Memory B cell (primary cell): ENCODE results near the gene FUT7.

ENCODE experiments used
- ATAC-seq: fragments of 150-1000 bp; cut with Tn5 transposase; 2 replicates; pipeline ENCODE4 v1.10.0; 2021; ENCODE audit warnings: low read depth, mild to moderate bottlenecking, moderate library complexity
- DNase-seq, 2 donors: peaks; one replicate each; pipeline ENCODE4 v3.0.0; 2022; ENCODE audit warnings: low spot score in 2 of 2
- H3K27ac Mint-ChIP-seq: one replicate; pipeline ENCODE4 v1.8.0; 2022; ENCODE audit warnings: mild to moderate bottlenecking, moderate library complexity, mixed read lengths
- H3K27me3 Mint-ChIP-seq: one replicate; pipeline ENCODE4 v1.8.0; 2022; ENCODE audit warnings: mixed read lengths
- H3K36me3 Mint-ChIP-seq: one replicate; pipeline ENCODE4 v1.8.0; 2022; ENCODE audit warnings: mild to moderate bottlenecking, mixed read lengths
- H3K4me1 Mint-ChIP-seq: one replicate; pipeline ENCODE4 v1.8.0; 2022; ENCODE audit warnings: mixed read lengths
- H3K4me3 Mint-ChIP-seq: one replicate; pipeline ENCODE4 v1.8.0; 2022; ENCODE audit warnings: mild to moderate bottlenecking, moderate library complexity, mixed read lengths
- H3K9me3 Mint-ChIP-seq: one replicate; pipeline ENCODE4 v1.8.0; 2022; ENCODE audit warnings: mixed read lengths

The FUT7 gene

DNA sequence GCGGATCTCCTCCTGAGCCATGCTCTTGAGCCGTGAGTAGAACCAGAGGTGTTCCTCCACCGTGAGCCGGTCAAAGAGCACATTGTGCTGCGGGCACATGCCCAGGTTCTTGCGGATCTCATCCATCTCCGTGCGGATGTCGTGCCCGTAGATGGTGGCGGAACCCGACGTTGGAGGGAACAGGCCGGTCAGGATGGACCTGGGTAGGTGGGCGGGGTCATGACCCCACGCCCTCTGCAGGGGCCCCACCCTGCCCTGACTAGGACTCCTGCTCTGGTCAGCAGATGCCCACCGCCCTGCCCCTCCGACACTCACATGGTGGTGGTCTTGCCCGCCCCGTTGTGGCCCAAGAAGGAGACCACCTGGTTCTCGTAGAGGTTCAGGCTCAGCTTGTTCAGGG lies 15.9 kb downstream of the FUT7 start:
- Mint-ChIP-seq H3K9me3 (no peaks in the 10 kb centered on the region), H3K27ac (no peak overlapping the region), H3K4me1 (no peaks in the 10 kb centered on the region), H3K36me3 (peaks cover 10% of the 10 kb centered on the region), H3K4me3 (no peak overlapping the region), H3K27me3 (no peaks in the 10 kb centered on the region)
- DNase-seq (no peak), ATAC-seq (no peak)

DNA sequence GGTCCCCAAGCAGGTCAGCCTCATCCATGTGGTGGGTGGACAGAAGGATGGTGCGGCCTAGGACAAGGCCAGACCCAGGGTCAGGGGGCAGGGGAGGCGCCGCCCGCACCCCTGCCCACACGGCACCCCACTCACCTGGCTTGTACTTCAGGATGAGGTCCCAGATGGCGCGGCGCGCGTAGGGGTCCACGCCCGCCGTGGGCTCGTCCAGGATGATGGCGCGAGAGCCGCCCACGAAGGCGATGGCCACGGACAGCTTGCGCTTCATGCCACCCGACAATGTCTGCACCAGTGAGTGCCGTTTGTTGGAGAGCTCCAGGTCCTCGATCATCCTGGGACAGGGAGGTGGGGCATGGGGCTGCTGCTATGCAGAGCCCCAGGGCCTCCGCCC lies 16.4 kb downstream of the FUT7 start:
- H3K36me3 Mint-ChIP-seq, result peaks cover 10% of the 10 kb centered on the region

DNA sequence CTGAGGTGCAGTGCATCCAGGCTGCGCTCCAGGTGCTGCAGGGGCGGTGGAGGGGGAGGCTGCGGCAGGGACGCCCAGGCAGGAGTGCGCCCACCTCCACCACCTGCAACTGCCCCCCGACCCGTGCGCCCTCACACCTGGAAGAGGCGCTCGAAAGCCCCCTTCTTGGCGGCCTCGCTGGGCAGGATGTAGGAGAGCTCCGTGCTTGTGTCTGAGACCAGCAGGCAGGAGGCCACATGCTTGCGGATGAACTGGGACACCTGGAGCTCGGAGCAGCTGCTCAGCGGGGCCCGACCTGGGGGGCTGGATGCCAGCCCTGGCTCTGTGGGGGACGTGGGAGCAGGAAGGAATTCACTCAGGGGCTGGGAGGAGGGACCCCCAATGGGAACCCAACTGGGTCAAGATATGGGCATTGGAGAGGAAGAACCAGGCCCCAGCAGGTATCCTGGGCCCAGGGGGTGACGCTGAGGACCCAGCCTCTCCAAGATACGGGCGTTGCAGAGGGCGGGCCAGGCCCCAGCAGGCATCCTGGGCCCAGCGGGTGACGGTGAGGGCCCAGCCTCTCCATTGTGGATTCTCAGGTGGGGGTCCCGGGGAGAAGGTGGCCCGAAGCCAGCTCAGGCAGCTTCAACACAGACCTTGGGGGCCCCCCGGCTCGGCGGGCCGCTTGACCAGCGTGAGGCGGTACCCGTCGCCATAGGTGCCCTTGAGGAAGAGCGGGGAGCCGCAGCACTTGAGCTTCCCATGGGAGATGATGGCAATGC lies 16.9 kb downstream of the FUT7 start:
- H3K27ac Mint-ChIP-seq, result no peak overlapping the region
- no peaks in the 10 kb centered on the region for H3K27me3 Mint-ChIP-seq
- peaks cover 10% of the 10 kb centered on the region for H3K36me3 Mint-ChIP-seq
- ATAC-seq, result no peak
- H3K9me3 Mint-ChIP-seq, result no peaks in the 10 kb centered on the region
- DNase-seq, result no peak
- no peaks in the 10 kb centered on the region for H3K4me1 Mint-ChIP-seq
- no peak overlapping the region for H3K4me3 Mint-ChIP-seq

More for the DNA sequence above, 16.4 kb downstream of the FUT7 start:
- no peaks in the 10 kb centered on the region for H3K9me3 Mint-ChIP-seq
- DNase-seq (no peak), ATAC-seq (no peak)
- no peak overlapping the region for H3K27ac Mint-ChIP-seq
- H3K4me3 Mint-ChIP-seq, result no peak overlapping the region
- H3K27me3 Mint-ChIP-seq, result no peaks in the 10 kb centered on the region
- no peaks in the 10 kb centered on the region for H3K4me1 Mint-ChIP-seq

DNA sequence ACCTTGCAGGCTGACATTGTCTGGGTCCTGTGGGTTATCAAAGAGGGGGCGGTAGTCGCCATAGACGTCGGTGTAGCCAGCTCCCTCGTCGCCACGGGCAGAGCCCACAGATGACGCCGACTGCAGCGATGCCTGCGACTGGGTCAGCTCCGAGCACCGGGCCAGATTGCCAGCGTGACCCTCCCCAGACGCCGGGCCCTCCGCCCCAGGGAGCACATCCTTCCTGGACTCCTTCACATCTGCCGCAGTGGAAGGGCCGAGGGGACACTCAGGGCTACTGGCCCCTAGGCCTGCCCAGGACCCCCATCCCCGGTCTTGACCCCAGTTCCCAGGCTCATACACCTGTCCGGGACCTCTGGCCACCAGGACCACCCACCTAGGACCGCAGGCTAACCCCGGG lies 17.7 kb downstream of the FUT7 start:
- Mint-ChIP-seq H3K27me3 (no peaks in the 10 kb centered on the region), H3K4me3 (no peak overlapping the region), H3K36me3 (peaks cover 10% of the 10 kb centered on the region), H3K4me1 (no peaks in the 10 kb centered on the region), H3K9me3 (no peaks in the 10 kb centered on the region), H3K27ac (no peak overlapping the region)
- no peak for DNase-seq
- no peak for ATAC-seq

DNA sequence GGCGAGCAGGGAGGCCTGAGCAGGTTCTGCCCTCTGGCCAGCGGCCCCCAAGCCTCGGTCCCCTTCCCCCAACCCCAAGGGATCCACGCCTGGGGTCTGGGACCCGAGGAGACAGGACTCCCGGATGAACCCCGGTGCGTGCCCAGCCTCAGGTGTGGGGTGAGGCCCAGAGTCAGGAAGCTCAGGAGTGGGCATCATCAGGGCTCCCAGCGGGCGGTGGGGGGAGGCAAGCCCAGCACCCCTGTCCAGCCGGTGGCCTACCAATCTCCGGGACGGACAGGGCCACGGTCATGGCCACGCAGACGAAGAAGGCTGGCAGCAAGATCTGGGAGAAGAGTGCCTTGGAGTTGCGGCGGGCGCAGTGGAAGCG lies 18.3 kb downstream of the FUT7 start:
- Mint-ChIP-seq H3K27me3 (no peaks in the 10 kb centered on the region), H3K4me3 (no peak overlapping the region), H3K9me3 (no peaks in the 10 kb centered on the region), H3K36me3 (peaks cover 9% of the 10 kb centered on the region), H3K4me1 (no peaks in the 10 kb centered on the region), H3K27ac (no peak overlapping the region)
- ATAC-seq, result no peak
- DNase-seq, result no peak

DNA sequence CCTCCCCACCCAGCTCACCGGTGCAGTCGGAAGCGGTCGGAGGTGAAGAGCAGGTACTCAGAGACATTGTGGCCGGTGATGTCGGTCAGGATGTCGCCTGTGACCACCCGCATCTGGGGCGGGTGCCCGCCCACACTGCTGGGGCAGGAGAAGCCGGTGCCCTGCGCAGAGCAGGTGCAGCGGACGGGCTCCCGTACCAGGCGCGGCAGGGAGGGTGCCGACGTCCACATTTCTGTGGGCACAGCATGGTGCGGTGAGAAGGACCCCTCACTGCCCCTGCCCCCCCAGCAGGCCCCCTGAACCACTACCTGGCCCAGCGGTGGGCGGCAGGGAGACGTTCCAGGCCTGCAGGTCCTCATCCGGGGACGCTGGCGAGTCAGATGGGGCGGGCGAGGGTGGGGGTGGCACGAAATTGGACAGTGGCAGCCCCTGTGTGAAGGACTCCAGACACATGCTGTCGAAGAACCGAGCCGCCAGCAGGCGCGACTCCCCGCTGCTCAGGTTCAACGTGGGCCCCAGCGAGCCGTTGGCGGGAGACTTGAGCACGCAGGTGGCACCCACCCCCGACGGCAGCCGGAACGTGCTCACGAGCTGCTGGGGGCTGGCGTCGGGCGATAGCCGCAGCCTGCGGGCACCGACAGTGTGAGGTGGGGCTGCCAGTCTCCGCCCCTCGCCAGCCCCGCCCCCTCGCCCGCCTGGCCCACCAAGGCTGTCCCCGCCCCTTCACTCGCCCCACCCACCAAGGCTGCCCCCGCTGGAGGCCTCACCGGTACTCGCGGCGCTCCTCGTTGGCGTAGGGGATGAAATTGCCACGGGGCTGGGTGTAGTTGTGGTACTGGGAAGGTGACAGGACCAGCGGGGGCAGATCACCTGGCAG lies 19.0 kb downstream of the FUT7 start:
- Mint-ChIP-seq H3K4me1 (no peaks in the 10 kb centered on the region), H3K4me3 (no peak overlapping the region), H3K36me3 (peaks cover 7% of the 10 kb centered on the region), H3K27me3 (no peaks in the 10 kb centered on the region), H3K27ac (no peak overlapping the region), H3K9me3 (no peaks in the 10 kb centered on the region)
- no peak for ATAC-seq
- no peak for DNase-seq

DNA sequence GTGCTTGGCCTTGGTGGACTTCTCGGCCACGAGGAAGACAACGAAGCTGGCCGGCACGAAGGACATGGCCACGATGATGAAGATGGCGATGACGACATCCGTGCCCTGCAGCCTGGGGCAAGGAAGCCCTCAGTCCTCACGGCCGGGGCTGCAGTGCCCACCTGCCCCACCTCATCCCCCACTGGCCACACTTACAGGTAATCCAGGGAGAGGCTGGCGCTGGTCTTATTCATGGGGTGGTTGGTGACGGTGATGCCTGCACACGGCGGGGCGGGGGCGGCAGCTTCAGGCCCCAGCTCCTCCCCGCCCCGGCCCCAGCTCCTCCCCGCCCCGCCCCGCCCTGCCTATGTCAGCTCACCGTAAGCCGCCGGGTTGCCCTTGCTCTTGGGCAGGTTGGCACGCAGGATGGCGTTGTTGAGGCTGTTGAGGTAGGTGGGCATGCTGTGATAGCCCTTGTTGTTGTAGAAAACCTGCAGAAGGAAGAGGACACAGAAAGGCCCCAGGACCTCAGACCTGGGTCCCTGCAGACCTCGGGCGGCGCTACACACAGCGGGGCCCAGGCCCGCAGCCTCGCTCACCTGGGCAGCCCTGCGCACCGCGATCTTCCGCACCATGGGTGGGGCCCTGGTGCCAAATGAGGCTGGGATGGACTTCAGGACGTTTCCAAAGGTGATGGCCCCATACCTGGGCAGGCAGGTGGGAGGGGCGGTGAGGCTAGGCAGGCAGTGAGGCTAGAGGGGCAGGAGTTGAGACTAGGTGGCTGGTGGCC lies 19.8 kb downstream of the FUT7 start:
- H3K4me1 Mint-ChIP-seq, result no peaks in the 10 kb centered on the region

DNA sequence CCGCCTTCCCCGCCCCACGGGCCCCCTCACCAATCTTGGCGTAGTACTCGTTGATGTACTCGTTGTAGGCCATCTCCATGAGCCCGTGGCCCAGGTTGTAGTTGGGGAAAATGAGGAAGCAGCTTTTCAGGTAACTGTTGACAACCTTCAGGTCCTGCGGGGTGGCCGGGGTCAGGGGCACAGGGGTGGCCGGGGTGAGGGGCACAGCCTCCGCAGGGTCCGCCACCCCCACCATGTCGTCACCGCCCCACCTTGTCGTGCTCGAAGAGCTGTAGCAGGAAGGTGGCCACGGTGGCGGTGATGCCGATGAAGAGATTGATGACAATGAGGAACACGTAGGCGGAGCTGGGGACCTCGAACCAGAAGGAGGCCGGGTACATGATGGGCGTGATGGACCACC lies 20.7 kb downstream of the FUT7 start:
- Mint-ChIP-seq H3K4me3 (no peak overlapping the region), H3K27ac (no peak overlapping the region), H3K9me3 (no peaks in the 10 kb centered on the region), H3K27me3 (peaks cover 2% of the 10 kb centered on the region), H3K36me3 (peaks cover 6% of the 10 kb centered on the region), H3K4me1 (no peaks in the 10 kb centered on the region)
- DNase-seq, result no peak
- no peak for ATAC-seq

More for the DNA sequence above, 19.8 kb downstream of the FUT7 start:
- ATAC-seq (no peak), DNase-seq (no peak)
- no peak overlapping the region for H3K4me3 Mint-ChIP-seq
- no peak overlapping the region for H3K27ac Mint-ChIP-seq
- H3K27me3 Mint-ChIP-seq, result no peaks in the 10 kb centered on the region
- H3K9me3 Mint-ChIP-seq, result no peaks in the 10 kb centered on the region
- H3K36me3 Mint-ChIP-seq, result peaks cover 6% of the 10 kb centered on the region

DNA sequence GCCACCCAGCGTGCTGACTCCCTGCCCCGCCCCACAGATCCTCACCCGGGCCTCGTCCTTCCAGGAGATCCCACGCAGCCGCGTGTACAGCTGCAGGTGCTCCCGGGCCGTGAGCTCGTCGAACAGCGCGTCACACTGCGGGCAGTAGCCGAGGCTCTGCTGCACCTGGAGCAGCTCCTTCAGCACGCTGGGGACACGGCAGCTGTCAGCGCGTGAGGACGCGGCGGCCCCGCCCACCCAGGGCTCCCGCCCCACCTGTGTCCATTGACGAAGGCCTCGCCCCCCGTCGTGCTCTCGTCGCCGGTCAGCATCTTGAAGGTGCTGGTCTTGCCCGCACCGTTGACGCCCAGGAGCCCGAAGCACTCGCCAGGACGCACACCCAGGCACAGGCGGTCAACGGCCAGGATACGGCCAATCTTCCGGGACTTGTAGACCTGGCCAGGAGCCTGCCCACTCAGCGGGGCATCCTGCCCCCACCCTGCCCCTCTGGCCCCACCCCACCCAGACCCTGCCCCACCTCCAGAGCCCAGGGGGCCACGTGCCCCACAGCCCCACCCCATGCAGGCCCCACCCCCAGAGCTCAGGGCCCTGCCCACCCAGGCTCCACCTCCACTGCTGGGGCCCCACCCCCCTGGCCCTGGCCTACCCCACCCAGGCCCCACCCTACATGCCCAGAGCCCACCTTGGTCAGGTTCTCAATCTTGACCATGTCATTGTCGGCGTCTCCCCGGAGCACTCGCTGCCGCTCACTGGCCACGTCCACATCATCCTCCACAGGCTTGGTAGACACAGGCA lies 21.8 kb downstream of the FUT7 start:
- no peak overlapping the region for H3K4me3 Mint-ChIP-seq
- ATAC-seq, result no peak

DNA sequence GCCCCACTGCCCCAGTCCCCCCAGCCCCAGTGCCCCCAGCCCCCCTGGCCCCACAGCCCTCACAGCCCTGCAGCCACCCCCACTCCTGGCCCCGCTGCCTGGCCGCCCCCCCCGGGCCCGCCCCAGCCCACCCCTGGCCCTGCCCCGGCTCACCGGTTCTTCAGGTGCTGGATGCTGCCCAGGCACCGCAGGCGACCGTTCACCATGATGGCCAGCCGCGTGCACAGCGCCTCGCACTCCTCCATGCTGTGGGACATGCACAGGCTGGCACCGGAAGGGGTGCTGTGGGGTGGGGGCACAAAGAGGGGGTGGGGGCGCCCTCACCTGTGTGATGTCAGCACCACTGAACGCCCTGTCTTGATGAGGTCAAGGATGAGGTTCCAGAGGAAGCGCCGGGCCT lies 22.7 kb downstream of the FUT7 start:
- Mint-ChIP-seq H3K27ac (no peak overlapping the region), H3K4me1 (no peaks in the 10 kb centered on the region), H3K36me3 (peaks cover 6% of the 10 kb centered on the region), H3K4me3 (no peak overlapping the region), H3K27me3 (peaks cover 2% of the 10 kb centered on the region), H3K9me3 (peaks cover 3% of the 10 kb centered on the region)
- no peak for ATAC-seq
- no peak for DNase-seq

More for the DNA sequence above, 21.8 kb downstream of the FUT7 start:
- Mint-ChIP-seq H3K36me3 (peaks cover 6% of the 10 kb centered on the region), H3K4me1 (no peaks in the 10 kb centered on the region), H3K27ac (no peak overlapping the region), H3K9me3 (no peaks in the 10 kb centered on the region), H3K27me3 (peaks cover 2% of the 10 kb centered on the region)
- no peak for DNase-seq

DNA sequence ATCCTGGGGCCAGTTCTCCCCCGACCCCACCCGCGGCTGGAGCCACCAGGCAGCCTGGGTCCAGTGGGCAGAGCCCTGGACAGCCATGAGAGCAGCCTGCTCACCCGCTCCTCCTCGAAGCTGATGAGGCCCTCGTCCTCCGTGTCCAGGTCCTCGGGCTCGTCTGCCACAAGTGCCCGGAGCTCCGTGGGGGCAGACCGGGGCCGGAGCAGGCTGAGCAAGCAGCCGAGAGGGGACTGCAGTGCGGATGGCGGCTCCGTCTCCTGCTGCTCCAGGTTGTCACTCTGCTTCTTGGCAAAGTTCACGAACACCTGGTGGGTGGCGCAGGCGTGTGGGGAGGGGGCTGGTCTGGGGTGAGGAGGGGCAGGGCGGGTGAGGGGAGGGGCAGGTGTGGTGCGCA lies 23.6 kb downstream of the FUT7 start:
- peaks cover 2% of the 10 kb centered on the region for H3K27me3 Mint-ChIP-seq
- ATAC-seq (no peak), DNase-seq (no peak)
- peaks cover 6% of the 10 kb centered on the region for H3K36me3 Mint-ChIP-seq
- H3K27ac Mint-ChIP-seq, result no peak overlapping the region
- H3K9me3 Mint-ChIP-seq, result peaks cover 3% of the 10 kb centered on the region
- H3K4me3 Mint-ChIP-seq, result no peak overlapping the region
- H3K4me1 Mint-ChIP-seq, result no peaks in the 10 kb centered on the region

DNA sequence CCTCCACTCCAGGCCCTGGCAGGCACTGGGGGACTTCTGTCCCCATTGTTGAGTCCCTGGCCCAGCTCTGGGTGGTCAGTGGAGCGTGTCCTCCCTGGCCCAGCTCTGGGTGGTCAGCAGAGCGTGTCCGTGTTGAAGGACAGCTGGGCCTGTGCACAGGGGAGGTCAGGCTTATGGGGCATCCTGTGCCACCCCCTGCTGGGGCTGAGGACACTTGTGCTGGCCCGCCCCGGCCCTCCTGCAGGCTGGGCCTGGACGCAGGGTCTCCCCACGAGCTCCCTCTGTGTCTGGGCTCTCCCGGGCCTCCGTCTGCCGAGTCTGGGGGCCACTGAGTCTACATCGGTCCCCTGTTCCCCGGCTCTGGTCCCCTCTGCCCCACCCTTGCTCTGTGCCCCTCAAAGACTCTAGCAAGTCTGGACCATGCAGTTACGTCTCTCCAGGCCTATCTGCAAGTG lies 24.0 kb downstream of the FUT7 start:
- ATAC-seq, result no peak
- no peak for DNase-seq
- Mint-ChIP-seq H3K4me3 (no peak overlapping the region), H3K27me3 (peaks cover 2% of the 10 kb centered on the region), H3K27ac (no peak overlapping the region), H3K9me3 (peaks cover 3% of the 10 kb centered on the region), H3K4me1 (no peaks in the 10 kb centered on the region), H3K36me3 (peaks cover 6% of the 10 kb centered on the region)

DNA sequence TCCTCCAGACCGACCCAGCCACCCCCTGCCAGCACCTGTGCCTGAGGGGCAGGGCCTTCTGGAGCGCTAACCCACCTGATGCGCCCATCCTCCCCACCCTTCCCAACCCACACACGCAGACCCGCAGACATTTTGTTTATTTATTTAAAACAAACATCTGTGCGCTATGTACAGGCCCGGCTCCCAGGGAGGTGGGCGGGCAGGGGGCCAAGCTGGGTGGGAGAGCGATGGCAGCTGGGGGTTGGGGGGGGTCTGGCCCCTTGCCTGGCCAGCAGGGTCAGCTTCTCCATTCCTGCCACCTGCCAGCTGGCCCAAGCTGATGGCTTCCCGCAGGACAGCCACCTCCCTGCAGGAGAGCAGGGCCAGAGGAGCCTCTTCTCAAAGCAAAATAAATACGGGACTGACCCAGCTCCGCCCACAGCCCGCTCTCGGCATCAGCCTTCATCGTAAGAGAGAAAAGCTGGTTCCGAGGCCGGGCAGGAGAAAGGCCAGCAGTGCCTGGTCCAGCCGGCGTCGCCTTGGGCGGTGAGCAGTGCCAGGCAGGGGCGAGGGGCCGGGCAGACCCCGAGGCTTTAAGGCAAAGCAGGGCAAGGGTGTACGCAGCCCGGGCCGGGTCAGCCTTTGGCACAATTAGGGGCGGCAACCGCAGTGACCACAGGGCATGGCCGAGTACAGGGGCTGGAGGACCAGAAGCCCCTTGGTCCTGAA lies 24.6 kb downstream of the FUT7 start:
- Mint-ChIP-seq H3K4me3 (no peak overlapping the region), H3K27ac (no peak overlapping the region), H3K9me3 (peaks cover 3% of the 10 kb centered on the region), H3K27me3 (peaks cover 2% of the 10 kb centered on the region), H3K36me3 (peaks cover 6% of the 10 kb centered on the region), H3K4me1 (no peaks in the 10 kb centered on the region)
- no peak for DNase-seq
- ATAC-seq, result no peak
